Left ventricle myocardium superior (tissue), 1 donor: ENCODE results near the gene DNAJB2. TPM values are rescaled to one million over a fixed set of nuclear protein-coding genes. Genes with fewer than 3 reads are reported as not detected.

Experiments
- ATAC-seq: fragments of 200-7000 bp; cut with Tn5 transposase; one replicate; pipeline ENCODE4 v1.9.1; 2020; ENCODE audit warnings: mild to moderate bottlenecking, moderate library complexity
- DNase-seq: peaks from one replicate; pipeline ENCODE4 v3.0.0-alpha.2; 2020
- intact Hi-C: fragments of 100-400 bp; cut with micrococcal nuclease; formaldehyde crosslinking; loops from one replicate; pipeline ENCODE4 v1.11.0; 2022
- long read RNA-seq: library from polyadenylated mRNA; unstranded; transcript quantifications from one replicate; pipeline ENCODE4 v2.0.0, GENCODE V29; 2021
- total RNA-seq: library from RNA; stranded (reverse); fragmentation: NEBNext Ultra II Directional; extraction: Animal tissue kit (Norgen Biotek cat#: 25700); gene quantifications from one replicate; pipeline ENCODE4 v1.2.1, GENCODE V29; 2021
- donor health status: DM: no; HTN: yes; CAD: no; lungs with severe emphysema.

Gene DNAJB2
- 74.9 TPM for total RNA-seq
- long read RNA-seq, transcript DNAJB2-202 (10 exons, 1,946 nt) = major isoform, 9 of 24 reads
- long read RNA-seq, partial matches to known transcripts = 0 of 24 reads
- long read RNA-seq, other reads (novel, unspliced or antisense) = 12 of 24 reads

DNA sequence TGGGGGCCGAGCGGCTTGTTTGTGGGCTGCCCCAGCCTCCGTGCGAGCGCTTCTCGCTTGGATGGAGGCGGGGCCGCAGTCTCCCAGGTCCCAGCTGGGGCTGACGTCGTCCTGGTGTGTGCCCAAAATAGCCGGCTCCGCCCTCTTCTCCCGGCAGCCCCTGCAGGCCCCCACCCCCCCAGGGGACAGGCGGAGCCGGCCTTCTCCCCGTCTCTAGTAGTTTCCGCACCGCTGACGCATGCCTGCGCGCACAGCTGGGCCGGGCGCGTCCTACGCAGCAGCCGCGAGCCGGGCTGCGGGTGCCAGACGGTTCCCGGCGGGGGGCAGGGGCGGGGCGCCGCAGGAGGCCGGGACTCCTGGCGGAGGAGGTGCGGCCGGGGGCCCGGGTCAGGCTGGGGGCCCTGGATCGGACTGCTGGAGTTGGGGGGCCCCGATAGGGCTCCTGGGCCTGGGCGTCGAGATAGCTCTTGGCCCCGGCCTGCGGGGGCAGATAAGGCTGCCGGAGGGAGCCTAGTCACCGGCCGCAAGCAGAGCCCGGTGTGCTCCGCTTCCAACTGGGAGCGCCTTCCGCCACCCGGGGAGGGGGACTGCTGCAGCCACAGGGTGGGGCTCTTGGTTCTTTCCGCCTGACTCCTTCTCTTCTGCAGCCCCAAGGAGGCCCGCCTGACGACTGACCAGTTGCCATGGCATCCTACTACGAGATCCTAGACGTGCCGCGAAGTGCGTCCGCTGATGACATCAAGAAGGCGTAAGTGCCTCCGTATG, at the start of gene DNAJB2:
Gene DNAJB2, plus strand, starts transcription at position 216 of the 765 bp plus-strand sequence. Its CDS starts 468 bp downstream, at position 684.
- intact Hi-C loops = no loop called here
- ATAC-seq (peak; percentile 95), DNase-seq (peak; percentile 99)

DNA sequence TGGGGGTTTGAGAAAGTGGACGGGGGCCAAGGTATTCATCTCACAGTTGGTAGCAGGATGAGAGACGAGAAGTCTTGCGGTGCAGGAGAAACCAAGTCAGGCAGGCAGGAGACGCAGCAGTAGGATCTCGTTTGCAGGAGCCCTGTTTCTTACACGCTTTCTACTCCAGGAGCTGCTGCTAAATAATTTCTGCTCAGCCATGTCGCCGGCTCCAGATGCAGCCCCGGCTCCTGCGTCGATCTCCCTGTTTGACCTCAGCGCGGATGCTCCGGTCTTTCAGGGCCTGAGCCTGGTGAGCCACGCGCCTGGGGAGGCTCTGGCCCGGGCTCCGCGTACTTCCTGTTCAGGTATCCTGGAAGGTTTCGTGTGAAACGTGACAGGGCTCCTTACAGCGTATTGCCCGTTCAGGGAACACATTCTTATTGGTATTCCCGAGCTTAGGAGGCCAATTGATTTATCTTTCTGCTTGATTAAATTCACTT, 49.1 kb upstream of the DNAJB2 start:
- peak; percentile 8 for ATAC-seq
- intact Hi-C loops = loop anchor here (10.0 kb wide), 1 partner anchor 65 kb away; no protein-coding TSS in a partner anchor
- DNase-seq = peak; percentile 59

DNA sequence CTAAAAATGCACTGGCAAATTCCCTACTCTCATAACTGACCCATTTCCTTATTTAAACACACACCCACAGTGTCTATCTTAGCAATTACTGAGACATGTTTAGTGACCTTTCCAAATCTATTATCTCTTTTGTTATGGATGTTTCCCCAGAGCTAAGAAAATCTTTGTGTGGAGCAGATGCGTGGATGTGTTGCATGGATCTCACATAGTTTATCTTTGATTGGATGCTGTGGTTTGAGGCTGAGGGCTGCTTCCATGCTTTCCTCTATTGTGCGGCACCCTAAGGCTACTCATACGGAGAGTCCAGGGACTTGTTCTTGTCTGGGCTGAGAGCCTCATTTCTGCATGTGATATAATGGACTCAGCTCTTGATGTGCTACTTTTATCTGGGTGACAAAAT, 44.8 kb upstream of the DNAJB2 start:
- DNase-seq (no peak), ATAC-seq (no peak)
- intact Hi-C loops = loop anchor here (10.0 kb wide), 1 partner anchor 60 kb away; no protein-coding TSS in a partner anchor

DNA sequence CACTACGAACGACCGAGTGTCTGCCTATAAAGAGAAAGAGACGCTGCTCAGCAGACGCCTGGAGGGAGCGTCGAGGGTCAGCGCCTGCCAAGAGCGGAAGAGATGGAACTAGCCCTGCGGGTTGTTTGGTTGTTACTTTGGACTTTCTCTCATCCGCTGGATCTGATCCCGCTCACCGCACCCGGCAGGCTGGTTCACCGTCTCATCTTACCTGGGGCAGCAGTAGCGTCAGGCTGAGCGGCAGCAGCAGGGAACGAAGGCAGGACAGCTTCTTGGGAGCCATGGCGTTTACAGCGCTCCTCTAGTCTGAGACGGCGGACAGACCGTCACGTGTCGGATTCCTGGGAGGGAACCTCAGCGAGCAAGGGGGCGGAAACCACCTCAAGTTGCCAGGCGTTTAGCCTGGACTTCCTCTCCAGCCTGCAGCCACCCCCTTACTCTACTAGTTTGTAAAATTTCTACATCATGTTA, 35.8 kb upstream of the DNAJB2 start:
- DNase-seq (peak; percentile 52), ATAC-seq (no peak)
- intact Hi-C loops = no loop called here

DNA sequence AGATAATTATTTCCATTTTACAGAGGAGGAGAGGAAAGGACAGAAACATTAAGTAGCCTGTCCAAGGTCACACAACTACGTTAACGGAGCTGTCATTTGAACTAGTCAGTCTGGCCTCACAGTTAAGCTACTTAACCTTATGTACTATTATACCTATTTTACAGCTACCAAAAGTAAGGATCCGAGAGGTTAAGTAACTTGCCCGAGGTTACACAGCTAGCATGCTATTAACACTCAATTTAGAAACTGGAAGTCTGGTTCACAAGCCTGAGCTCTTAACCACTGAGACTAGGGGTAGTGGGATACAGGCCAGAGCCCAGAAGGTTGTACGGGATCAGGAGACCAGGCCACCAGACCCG, 34.4 kb upstream of the DNAJB2 start:
- intact Hi-C loops = no loop called here
- no peak for ATAC-seq
- no peak for DNase-seq

DNA sequence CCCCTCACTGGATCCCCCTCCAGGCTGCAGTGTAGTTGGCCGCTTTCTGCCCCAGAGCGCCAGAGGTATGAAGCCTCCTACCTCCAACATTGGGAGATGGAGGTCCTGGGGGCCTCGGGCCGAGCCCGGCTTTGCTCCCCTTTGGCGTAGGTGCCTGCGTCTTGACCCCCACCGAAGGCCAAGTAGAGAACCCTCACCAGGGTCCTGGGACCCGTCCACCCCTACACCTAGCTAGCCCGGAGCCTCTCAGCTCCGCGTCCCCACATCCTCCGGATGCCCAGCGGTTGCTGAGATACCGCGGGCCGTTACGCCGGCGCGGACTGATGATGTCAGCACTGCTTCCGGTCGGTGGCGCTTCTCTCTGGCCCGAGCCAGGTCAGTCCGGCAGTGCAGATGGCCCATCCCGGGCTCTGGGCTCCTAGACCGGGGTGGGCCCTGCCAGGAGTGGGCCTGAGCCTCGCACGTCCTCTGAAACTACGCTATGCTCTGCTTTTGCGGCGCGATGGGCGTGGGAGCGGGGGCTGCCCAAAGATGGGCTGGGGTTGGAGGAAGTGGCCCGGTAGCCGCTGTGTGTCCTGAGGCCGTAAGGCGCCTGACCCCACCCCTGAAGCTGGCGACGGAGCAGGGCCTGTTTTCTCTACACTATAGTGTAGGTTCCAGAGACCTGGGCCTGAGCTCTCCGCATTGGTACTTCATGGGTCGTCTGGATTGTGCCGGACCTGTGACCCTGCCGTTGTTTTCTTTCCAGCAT, 33.8 kb upstream of the DNAJB2 start, which contains the start of the genes GLB1L and STK16:
Gene GLB1L, minus strand, starts transcription at position 297 of the 751 bp plus-strand sequence. CDS start 1,871 bp downstream, outside the sequence.
Gene STK16, plus strand, starts transcription at position 332 of the 751 bp plus-strand sequence. CDS start 521 bp downstream, outside the sequence.
- DNase-seq (peak; percentile 97), ATAC-seq (peak; percentile 93)
- intact Hi-C loops = no loop called here

DNA sequence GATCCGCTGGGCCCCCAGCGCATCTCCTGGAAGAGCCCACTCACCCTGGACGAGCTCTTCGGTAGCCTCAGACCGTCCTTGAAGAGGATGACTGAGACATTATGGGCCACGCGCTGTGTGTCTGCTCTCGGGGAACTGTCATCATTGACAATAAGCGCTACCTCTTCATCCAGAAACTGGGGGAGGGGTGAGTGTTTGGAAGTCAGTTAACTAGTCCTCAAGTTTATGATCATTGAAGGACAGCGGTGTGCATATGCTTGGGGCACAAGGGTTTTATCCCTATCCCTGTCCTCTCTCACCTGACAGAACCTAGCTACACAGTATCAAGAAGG, 33.3 kb upstream of the DNAJB2 start:
- DNase-seq = no peak
- ATAC-seq = no peak
- intact Hi-C loops = no loop called here

DNA sequence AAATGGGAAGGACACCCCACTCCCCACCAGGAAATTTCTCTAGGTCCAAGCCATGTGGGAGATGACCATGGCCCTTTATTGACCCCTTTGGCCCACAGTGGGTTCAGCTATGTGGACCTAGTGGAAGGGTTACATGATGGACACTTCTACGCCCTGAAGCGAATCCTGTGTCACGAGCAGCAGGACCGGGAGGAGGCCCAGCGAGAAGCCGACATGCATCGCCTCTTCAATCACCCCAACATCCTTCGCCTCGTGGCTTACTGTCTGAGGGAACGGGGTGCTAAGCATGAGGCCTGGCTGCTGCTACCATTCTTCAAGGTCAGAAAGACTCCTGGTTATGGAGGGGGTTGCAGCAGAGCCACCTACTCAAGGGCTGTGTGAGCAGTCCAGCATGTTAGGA, 32.6 kb upstream of the DNAJB2 start:
- DNase-seq (no peak), ATAC-seq (no peak)
- intact Hi-C loops = no loop called here

DNA sequence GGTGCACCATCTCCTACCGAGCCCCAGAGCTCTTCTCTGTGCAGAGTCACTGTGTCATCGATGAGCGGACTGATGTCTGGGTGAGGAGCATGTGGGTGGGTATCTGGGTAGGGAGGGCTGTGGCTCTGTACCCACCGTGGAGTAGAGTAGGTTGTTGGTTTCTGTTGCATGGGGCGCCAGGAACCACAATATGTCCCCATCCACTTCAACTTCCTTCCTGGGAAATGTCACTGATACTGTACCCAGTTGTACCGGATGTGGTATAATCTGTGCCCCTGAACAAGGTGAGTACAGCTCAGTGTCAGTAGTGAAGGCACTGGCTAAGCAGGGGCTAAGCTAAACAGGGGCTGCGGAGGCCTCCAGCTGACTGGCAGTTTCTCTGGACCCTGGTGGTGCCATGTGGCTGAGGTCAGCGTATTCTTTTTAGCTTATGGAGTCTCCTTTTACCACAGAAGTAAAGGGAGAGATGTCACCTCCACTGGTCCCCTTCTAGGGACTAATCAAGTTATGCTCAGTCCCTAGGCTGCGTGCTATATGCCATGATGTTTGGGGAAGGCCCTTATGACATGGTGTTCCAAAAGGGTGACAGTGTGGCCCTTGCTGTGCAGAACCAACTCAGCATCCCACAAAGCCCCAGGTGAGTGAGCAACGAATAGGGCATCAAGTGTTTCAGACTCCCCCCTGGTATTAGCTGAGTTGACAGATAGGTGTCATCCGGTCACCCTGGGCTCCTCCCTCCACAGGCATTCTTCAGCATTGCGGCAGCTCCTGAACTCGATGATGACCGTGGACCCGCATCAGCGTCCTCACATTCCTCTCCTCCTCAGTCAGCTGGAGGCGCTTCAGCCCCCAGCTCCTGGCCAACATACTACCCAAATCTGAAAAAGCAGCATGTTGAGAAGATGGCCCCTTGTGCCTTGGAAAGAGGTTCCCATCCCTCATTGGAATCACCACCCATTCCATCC, 31.2 kb upstream of the DNAJB2 start:
- no peak for ATAC-seq
- intact Hi-C loops = no loop called here
- no peak for DNase-seq

DNA sequence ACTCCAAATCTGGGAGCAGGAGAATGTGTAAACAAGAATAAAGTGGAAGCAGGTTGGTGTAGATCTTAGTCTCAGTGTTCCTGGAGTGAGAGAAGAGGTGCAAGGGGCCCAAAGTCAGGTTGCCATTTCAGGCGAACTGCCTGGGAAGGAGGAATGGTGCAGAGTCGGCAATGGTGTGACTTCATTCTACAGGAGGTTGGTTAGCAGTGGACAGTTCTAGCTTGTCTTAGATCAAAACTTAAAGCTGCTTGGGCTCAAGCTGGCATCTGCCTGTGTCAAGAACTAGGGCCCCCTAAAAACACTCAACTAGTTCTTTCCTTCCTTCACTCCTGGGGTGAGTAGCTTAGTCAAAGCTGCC, 30.3 kb upstream of the DNAJB2 start:
- ATAC-seq (no peak), DNase-seq (no peak)
- intact Hi-C loops = no loop called here

DNA sequence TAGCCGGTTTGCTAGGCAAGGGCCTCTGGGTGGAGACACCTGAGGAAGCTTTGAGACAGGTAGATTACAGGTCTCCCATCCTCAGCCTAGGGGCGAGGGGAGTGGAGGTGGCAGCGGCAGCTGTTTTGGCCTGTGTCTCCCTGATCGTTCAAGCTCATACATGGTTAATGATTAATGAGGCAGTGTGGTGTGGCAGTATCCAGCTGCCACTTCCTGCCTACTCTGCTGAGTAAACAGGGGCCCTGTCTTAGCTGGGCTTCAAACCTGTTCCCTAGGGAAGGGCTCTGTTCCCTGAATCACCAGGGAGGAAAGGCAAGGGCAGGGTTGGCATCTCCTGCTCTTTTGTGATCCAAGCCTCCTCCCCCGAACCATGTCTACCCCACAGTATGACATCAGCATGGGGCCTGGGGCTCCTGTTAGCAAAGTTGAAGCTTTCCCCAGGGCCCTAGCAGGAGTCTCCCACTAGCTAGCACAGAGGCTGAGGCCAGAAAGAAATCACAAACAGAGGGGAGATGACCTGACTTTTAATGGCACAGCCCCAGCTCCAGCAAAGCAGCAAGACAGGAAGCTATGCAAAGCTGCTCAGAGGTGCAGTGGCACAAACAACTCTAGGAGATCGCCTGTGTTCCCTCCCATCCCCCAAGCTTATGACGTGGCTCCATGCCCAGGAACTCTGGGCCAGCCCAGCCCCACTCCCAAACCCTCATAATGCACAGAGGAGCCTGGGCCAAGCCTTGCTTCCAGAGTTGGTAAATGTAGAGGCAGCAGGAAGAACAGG, 29.8 kb upstream of the DNAJB2 start:
- ATAC-seq (peak; percentile 45), DNase-seq (peak; percentile 76)
- intact Hi-C loops = no loop called here

DNA sequence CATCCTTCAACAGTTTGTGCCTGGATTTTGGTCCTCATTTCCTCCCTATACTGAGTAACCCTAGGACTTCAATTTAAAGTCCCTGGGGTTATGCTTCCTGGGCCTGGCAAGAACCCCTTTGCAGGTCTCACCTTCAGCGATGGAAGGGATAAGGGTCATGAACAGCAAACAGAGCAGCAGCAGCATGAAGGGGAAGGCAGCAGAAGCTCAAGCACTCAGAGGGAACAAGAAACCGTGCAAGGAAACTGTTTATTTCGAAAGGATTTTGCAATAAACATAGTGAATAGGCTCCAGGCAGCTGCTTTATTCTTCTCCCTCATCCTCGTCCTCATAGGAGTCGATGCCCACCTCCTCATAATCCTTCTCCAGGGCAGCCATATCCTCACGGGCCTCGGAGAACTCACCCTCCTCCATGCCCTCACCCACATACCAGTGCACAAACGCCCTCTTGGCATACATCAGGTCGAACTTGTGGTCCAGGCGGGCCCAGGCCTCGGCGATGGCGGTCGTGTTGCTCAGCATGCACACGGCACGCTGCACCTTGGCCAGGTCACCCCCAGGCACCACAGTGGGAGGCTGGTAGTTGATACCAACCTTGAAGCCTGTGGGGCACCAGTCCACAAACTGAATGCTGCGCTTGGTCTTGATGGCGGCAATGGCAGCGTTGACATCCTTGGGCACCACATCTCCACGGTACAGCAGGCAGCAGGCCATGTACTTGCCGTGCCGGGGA, 29.0 kb upstream of the DNAJB2 start:
- ATAC-seq (no peak), DNase-seq (no peak)
- intact Hi-C loops = no loop called here

DNA sequence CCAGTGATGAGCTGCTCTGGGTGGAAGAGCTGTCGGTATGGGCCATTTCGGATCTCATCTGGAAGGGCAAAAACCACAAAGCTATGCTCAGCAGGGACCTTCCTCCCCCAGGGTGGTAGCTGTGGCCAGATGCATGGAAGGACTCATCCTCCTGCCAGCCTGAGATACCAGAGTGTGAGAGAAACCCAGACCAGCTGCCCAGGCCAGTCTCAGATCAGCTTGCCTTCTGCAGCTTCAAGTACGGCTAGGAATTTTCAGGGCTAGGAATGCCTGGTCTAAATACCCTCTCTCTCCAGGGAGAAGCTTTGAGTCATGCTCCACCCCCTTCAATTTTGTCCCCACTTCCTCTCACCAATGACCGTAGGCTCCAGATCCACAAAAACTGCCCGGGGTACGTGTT, 27.5 kb upstream of the DNAJB2 start:
- intact Hi-C loops = no loop called here
- no peak for ATAC-seq
- DNase-seq = no peak

DNA sequence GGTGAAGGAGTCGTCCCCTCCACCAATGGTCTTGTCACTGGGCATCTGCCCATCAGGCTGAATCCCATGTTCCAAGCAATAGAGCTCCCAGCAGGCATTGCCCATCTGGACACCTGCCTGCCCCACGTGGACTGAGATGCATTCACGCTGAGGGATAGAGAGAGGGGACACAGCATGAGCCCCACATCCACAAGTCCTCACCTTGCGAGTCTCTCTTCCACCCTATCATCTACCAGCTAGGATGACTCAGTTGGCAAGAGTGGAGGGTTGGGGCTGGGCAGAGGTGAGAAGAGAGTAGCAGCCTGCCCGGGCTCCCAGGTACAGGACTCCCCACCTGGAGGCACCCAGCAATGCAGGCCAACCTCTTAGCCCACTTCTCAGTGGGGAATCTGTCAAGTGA, 27.1 kb upstream of the DNAJB2 start:
- intact Hi-C loops = no loop called here
- ATAC-seq = no peak
- no peak for DNase-seq

DNA sequence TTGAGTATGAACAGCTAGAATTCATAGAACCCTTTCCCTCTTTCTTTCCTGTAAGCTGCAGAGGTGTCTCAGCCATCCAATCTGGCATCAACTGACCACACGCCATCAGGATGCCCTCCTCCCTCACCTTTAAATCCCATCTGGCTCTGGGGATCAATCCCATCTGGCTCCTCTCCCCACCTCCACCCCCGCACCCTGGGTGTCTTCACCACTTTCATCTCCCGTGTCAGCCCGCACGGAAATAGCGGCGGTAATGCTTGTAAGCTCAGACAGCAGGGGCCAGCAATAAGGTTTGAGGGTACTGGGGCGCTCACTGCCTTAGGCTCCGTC, 26.6 kb upstream of the DNAJB2 start:
- intact Hi-C loops = no loop called here

DNA sequence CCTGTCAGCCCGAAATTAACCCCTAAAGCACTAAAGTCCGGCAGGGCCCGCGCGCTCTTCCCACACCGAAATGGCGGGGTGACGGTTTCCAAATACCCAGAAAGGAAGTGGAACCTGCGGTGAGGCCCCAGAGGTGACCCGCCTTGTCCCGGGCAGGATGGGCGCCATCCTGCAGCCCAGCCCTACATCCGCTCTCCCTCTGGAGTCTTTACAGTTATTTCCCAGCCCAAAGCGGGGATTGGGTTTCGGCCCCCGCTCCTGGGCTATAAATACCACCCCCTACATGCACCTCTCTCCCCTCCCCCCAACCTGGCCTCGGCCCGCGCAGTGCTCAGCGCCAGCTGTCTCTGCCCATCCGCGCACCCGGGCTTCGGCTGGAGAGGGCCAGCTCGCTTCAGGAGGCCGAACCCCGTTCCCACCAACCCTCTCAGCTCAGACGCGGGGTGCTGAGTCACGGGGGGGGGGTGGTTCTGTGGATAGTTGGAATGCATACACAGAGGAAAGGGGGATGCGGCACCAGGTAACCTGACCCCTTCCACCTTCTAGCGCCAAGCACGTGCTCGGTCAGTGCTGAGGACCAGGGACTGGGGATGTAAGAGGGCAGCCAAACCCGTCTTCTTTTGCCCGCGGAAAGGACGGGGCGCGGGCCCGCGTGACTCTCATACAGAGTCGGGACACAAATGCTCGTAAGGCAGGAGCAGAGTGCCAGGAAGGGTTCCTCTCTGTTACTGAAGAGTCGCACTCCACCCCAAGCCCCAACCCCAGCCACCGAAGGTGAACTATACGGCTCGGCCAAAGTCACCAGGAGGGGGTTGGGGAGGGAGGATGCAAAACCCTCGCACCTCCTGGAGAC, 26.0 kb upstream of the DNAJB2 start, which contains the start of gene TUBA4B:
Gene TUBA4B, plus strand, starts transcription at position 344 of the 853 bp plus-strand sequence. Its CDS starts 165 bp downstream, at position 509.
- peak; percentile 59 for DNase-seq
- intact Hi-C loops = no loop called here
- peak; percentile 53 for ATAC-seq

More for the DNA sequence above, 26.6 kb upstream of the DNAJB2 start:
- DNase-seq (no peak), ATAC-seq (no peak)
